ENCODE results near the gene UGT2A1.

The UGT2A1 gene

DNA sequence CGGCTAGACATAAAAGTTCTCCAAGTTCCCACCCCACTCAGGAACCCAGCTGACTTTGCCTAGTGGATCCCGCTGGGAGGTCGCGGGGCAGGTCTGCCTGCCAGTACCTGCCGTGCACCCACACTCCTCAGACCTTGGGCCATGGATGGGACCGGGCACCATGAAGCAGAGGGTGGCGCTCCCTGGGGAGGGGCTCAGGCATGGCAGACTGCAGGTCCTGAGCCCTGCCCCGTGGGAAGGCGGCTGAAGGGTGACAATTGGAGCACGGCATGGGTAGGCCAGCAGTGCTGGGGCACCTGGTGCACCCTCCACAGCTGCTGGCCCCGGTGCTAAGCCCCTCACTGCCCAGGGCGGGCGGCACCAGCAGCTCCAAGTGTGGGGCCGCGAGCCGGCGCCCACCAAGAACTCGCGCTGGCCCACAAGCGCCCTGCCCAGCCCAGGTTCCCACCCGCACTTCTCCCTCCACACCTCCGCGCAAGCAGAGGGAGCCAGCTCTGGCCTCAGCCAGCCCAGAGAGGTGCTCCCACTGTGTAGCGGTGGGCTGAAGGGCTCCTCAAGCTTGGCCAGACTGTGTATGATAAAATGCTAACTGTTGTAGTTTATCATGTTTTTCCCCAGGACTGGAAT, 76.7 kb downstream of the UGT2A1 start:
- Histone ChIP-seq H3K36me3 (ENCODE audit: insufficient read depth, low read length) (no peaks in the 10 kb centered on the region), H3K27me3 (ENCODE audit: insufficient read depth, low read length) (no peaks in the 10 kb centered on the region), H3K4me3 (ENCODE audit: low read length) (no peak overlapping the region), H3K9me3 (ENCODE audit: low read length) (no peaks in the 10 kb centered on the region), H2AFZ (ENCODE audit: low read depth, low read length) (no peak overlapping the region), H3K4me1 (ENCODE audit: insufficient read depth, low read length) (no peaks in the 10 kb centered on the region)

DNA sequence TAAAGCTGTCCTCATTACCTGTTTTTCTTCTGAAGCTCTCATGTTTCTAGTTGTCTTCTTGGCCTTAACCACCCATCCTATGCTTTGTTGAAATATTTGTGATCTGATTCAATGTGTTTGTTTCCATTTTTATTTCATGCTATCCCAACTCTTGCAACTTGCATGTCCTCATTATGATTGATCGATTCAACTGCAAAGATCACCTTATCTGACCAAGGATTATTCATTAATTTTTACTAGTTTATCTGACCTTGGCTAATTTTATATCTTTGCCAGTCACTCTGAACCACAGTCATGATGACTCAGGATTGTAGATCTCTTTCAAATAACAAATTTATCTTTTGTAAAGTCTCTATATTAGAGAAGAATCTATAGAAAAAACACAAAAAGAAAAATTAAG, 84.3 kb downstream of the UGT2A1 start:
- no peaks in the 10 kb centered on the region for H3K36me3 ChIP-seq (ENCODE audit: insufficient read depth, low read length)
- no peak overlapping the region for H3K4me3 ChIP-seq (ENCODE audit: low read length)
- no peak overlapping the region for H2AFZ ChIP-seq (ENCODE audit: low read depth, low read length)
- no peaks in the 10 kb centered on the region for H3K27me3 ChIP-seq (ENCODE audit: insufficient read depth, low read length)
- H3K9me3 ChIP-seq (ENCODE audit: low read length) = no peaks in the 10 kb centered on the region
- H3K4me1 ChIP-seq (ENCODE audit: insufficient read depth, low read length) = no peaks in the 10 kb centered on the region

DNA sequence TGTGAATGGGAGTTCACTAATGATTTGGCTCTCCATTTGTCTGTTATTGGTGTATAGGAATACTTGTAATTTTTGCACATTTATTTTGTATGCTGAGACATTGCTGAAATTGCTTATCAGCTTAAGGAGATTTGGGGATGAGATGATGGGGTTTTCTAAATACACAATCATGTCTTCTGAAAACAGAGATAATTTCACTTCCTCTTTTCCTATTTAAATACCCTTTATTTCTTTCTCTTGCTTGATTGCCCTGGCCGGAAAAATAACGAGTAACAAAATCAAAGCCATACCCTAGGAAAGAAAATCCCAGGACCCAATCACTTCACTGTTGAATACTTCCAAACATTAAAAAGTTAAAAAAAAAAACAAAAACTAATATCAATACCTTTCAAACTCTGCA, 89.6 kb downstream of the UGT2A1 start:
- H3K27me3 ChIP-seq (ENCODE audit: insufficient read depth, low read length) = no peaks in the 10 kb centered on the region
- H2AFZ ChIP-seq (ENCODE audit: low read depth, low read length) = no peak overlapping the region
- H3K36me3 ChIP-seq (ENCODE audit: insufficient read depth, low read length) = no peaks in the 10 kb centered on the region
- H3K9me3 ChIP-seq (ENCODE audit: low read length) = no peaks in the 10 kb centered on the region
- no peak overlapping the region for H3K4me3 ChIP-seq (ENCODE audit: low read length)
- H3K4me1 ChIP-seq (ENCODE audit: insufficient read depth, low read length) = no peaks in the 10 kb centered on the region

DNA sequence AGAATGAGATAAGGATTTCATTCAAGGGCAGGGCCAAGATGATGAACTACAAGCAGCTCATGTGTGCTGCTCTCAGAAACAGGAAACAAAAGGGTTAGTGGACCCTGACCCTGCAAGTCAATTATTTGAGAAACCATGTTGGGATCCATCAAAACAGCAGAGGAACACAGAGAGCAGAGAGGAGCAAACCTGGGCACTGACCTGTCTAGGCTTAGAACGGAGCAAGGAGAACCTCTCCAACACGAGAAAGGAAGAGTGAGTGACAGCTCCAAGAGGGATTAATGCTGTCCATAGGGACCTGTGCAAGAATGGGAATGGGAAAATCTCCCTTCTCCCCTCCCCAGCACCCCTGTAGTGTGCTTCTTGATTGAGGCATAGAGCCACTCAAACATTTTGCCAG, 103.4 kb downstream of the UGT2A1 start:
- Histone ChIP-seq H3K36me3 (ENCODE audit: insufficient read depth, low read length) (no peaks in the 10 kb centered on the region), H3K27me3 (ENCODE audit: insufficient read depth, low read length) (no peaks in the 10 kb centered on the region), H3K4me1 (ENCODE audit: insufficient read depth, low read length) (no peaks in the 10 kb centered on the region), H3K4me3 (ENCODE audit: low read length) (no peak overlapping the region), H3K9me3 (ENCODE audit: low read length) (no peaks in the 10 kb centered on the region), H2AFZ (ENCODE audit: low read depth, low read length) (no peak overlapping the region)

DNA sequence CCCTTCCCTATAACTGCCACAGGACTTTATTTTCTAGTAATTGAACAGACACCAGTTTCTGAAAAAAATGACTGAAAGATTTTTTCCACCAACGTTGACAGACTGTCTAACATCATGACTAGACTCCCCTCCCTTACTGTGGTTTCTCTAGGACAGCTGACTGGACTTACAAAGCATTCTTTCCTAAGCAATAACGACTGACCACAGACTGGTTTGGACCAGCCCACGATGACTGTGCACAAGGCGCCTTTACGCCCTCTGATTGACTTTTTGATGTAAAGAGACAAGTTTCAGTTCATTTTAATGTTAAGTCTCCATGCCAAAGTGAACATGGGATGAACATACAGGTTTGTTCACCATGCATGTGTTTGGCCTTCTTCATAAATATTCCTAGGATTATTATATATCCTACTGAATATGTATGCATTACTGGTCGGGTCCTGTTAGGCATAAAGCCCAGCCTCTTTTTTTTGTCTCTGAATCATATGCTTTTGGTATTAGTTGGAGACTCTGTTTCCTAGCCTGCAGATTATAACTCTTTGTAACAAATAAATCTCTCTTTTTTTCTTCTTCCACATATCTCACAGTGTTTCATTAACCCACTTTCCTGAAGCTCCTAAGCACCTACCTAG, 106.8 kb downstream of the UGT2A1 start:
- Histone ChIP-seq H3K9me3 (ENCODE audit: low read length) (no peaks in the 10 kb centered on the region), H3K27me3 (ENCODE audit: insufficient read depth, low read length) (no peaks in the 10 kb centered on the region), H2AFZ (ENCODE audit: low read depth, low read length) (no peak overlapping the region), H3K4me1 (ENCODE audit: insufficient read depth, low read length) (no peaks in the 10 kb centered on the region), H3K4me3 (ENCODE audit: low read length) (no peak overlapping the region), H3K36me3 (ENCODE audit: insufficient read depth, low read length) (no peaks in the 10 kb centered on the region)
